ENCODE data around the gene RNF43. TPM values are rescaled to one million over a fixed set of nuclear protein-coding genes. Genes with fewer than 3 reads are reported as not detected.

The RNF43 gene
- total RNA-seq, 1 donor from 2014 or later = 1.7 TPM

GRCh38 chr17:58410714-58411407 is 6.5 kb downstream of the RNF43 start:
- TF ChIP-seq CTCF (conservative IDR thresholded peaks at IDR 0.05; ENCODE audit: low read depth, low read length) = no peak
- no peak for DNase-seq (ENCODE audit: low read depth)
- H3K4me3 ChIP-seq (ENCODE audit: low read depth, low read length) = no peak overlapping the region

GRCh38 chr17:58409432-58409831 is 7.9 kb downstream of the RNF43 start:
- no peak overlapping the region for H3K4me3 ChIP-seq (ENCODE audit: low read depth, low read length)
- no peak for DNase-seq (ENCODE audit: low read depth)
- no peak for TF ChIP-seq CTCF (conservative IDR thresholded peaks at IDR 0.05; ENCODE audit: low read depth, low read length)

- no peak overlapping the region for H3K4me3 ChIP-seq (ENCODE audit: low read depth, low read length)
- no peak for DNase-seq (ENCODE audit: low read depth)
- no peak for TF ChIP-seq CTCF (conservative IDR thresholded peaks at IDR 0.05; ENCODE audit: low read depth, low read length)
These were observed 14.0 kb downstream of the RNF43 start for GRCh38 chr17:58403311-58403710.

- no peak for DNase-seq (ENCODE audit: low read depth)
- TF ChIP-seq CTCF (conservative IDR thresholded peaks at IDR 0.05; ENCODE audit: low read depth, low read length) = no peak
- H3K4me3 ChIP-seq (ENCODE audit: low read depth, low read length) = no peak overlapping the region
These were observed 14.7 kb downstream of the RNF43 start for GRCh38 chr17:58402679-58403078.

GRCh38 chr17:58402047-58402446 is 15.3 kb downstream of the RNF43 start:
- DNase-seq (ENCODE audit: low read depth) = no peak
- no peak for TF ChIP-seq CTCF (conservative IDR thresholded peaks at IDR 0.05; ENCODE audit: low read depth, low read length)
- no peak overlapping the region for H3K4me3 ChIP-seq (ENCODE audit: low read depth, low read length)

- no peak for TF ChIP-seq CTCF (conservative IDR thresholded peaks at IDR 0.05; ENCODE audit: low read depth, low read length)
- no peak overlapping the region for H3K4me3 ChIP-seq (ENCODE audit: low read depth, low read length)
- DNase-seq (ENCODE audit: low read depth) = no peak
These were observed 16.0 kb downstream of the RNF43 start for GRCh38 chr17:58401287-58401686.

- no peak overlapping the region for H3K4me3 ChIP-seq (ENCODE audit: low read depth, low read length)
- no peak for TF ChIP-seq CTCF (conservative IDR thresholded peaks at IDR 0.05; ENCODE audit: low read depth, low read length)
- DNase-seq (ENCODE audit: low read depth) = no peak
These were observed 16.5 kb downstream of the RNF43 start for GRCh38 chr17:58400826-58401225.

All from epithelial cell of proximal tubule (primary cell).